Hepatocyte (in vitro differentiated cells): ENCODE measurements around the gene TTC39B.

ENCODE experiments used
- EZH2 ChIP-seq: fragments of 200-600 bp; sonication (generic); IDR thresholded peaks from 2 replicates; pipeline ENCODE4 v1.6.1; 2016; ENCODE audit warnings: antibody characterized with exemption, mild to moderate bottlenecking, borderline replicate concordance
- EZH2phosphoT487 ChIP-seq: fragments of 200-600 bp; sonication (generic); IDR thresholded peaks from one replicate; pipeline ENCODE4 v1.6.1; 2018; ENCODE audit warnings: antibody characterized with exemption, mild to moderate bottlenecking, low read depth, moderate library complexity; ENCODE audit not compliant: unreplicated experiment, severe bottlenecking
- TF ChIP-seq, protein P1 (sequence below): fragments of 200-600 bp; sonication (generic); IDR thresholded peaks from 2 replicates; pipeline ENCODE4 v1.5.1; 2016; ENCODE audit warnings: antibody characterized with exemption, mild to moderate bottlenecking; ENCODE audit not compliant: poor library complexity

DNA sequence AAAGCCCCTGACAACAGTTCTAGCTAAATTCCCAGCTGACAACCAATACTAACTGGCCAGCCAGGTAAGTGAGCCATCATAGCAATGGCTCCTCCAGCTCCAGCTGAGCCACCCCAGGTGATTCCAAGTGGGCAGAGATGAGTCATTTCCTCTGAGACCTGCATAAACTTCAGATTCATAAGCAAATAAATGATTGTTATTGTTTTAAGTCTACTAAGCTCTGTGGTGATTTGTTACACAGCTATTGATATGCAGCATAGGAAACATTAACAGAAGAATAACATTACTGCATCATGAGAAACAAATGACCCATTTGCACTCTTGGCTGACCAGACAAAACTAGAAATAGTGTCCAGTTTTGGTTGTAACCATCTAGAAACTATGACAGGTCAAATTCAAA, 60.3 kb downstream of the TTC39B start:
- TF ChIP-seq, protein P1, sequence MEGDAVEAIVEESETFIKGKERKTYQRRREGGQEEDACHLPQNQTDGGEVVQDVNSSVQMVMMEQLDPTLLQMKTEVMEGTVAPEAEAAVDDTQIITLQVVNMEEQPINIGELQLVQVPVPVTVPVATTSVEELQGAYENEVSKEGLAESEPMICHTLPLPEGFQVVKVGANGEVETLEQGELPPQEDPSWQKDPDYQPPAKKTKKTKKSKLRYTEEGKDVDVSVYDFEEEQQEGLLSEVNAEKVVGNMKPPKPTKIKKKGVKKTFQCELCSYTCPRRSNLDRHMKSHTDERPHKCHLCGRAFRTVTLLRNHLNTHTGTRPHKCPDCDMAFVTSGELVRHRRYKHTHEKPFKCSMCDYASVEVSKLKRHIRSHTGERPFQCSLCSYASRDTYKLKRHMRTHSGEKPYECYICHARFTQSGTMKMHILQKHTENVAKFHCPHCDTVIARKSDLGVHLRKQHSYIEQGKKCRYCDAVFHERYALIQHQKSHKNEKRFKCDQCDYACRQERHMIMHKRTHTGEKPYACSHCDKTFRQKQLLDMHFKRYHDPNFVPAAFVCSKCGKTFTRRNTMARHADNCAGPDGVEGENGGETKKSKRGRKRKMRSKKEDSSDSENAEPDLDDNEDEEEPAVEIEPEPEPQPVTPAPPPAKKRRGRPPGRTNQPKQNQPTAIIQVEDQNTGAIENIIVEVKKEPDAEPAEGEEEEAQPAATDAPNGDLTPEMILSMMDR = no peak
- TF ChIP-seq EZH2 (no peak), EZH2phosphoT487 (no peak)
